Cardiac muscle cell (in vitro differentiated cells and primary cell): ENCODE results near the gene KCNIP4. TPM values are rescaled to one million over a fixed set of nuclear protein-coding genes. Genes with fewer than 3 reads are reported as not detected.

Experiments
- DNase-seq, 2 donors: peaks; one replicate each; pipeline versions ENCODE4 v3.0.0 to v3.0.0-alpha.2; 2010 to 2017; ENCODE audit warnings: low read depth in 1 of 2, low spot score in 1 of 2
- H3K27ac ChIP-seq: fragments of 200-600 bp; sonication (generic); 2 replicates; pipeline ENCODE4 v1.5.1; 2016
- H3K27me3 ChIP-seq: fragments of 200-600 bp; sonication (generic); 2 replicates; pipeline ENCODE4 v1.6.0; 2016; ENCODE audit warnings: control low read depth
- H3K36me3 ChIP-seq: fragments of 200-600 bp; sonication (generic); 2 replicates; pipeline ENCODE4 v1.5.1; 2016; ENCODE audit warnings: control low read depth
- H3K4me1 ChIP-seq: fragments of 200-600 bp; sonication (generic); 2 replicates; pipeline ENCODE4 v1.8.1; 2017; ENCODE audit warnings: low read depth, mild to moderate bottlenecking, mixed run types
- H3K4me3 ChIP-seq: fragments of 200-600 bp; sonication (generic); 2 replicates; pipeline ENCODE4 v1.5.1; 2016; ENCODE audit warnings: mild to moderate bottlenecking
- H3K9me3 ChIP-seq: fragments of 200-600 bp; sonication (generic); 2 replicates; pipeline ENCODE4 v1.5.1; 2017; ENCODE audit warnings: low read depth, mild to moderate bottlenecking, control low read depth
- polyA plus RNA-seq: library from polyadenylated mRNA; unstranded; fragments of >200 nt; fragmentation: Nextera tagmentation; extraction: Ambion mirVana; gene quantifications from 2 replicates; pipeline ENCODE4 v1.2.1, GENCODE V29; 2016
- total RNA-seq: library from RNA; depleted of rRNA; stranded (reverse); fragments of >200 nt; gene quantifications from 2 replicates; pipeline ENCODE4 v1.2.3, GENCODE V29; 2016
- TF ChIP-seq, protein P1 (sequence below): IDR thresholded peaks from 2 replicates; pipeline ENCODE4 v1.5.1; 2012; ENCODE audit warnings: low read depth, mild to moderate bottlenecking, low read length

KCNIP4 gene
- total and polyA plus RNA-seq, 2 experiments from 2014 or later: 14.5 to 15.9 TPM

DNA sequence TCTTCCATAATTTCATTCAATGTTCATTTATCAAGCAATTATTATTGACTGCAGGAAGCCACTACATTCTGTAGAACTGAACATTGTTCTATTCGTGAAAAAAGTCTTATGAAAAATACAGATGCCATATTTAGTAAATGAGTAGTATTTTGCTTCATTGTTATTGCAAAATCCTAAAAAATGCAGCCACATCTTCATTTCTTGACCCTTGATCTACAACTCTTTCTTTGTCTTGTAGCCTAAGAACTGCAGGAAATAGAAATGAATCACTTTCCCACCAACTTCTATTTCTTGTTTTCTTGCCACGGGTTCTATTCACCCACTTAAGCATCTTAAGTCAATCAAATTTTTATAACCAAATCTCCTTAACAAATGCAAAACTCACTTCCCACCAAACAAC is 63.3 kb downstream of the KCNIP4 start:
- H3K9me3 ChIP-seq: no peaks in the 10 kb centered on the region
- H3K4me3 ChIP-seq: no peak overlapping the region
- H3K4me1 ChIP-seq: no peaks in the 10 kb centered on the region
- TF ChIP-seq, protein P1, sequence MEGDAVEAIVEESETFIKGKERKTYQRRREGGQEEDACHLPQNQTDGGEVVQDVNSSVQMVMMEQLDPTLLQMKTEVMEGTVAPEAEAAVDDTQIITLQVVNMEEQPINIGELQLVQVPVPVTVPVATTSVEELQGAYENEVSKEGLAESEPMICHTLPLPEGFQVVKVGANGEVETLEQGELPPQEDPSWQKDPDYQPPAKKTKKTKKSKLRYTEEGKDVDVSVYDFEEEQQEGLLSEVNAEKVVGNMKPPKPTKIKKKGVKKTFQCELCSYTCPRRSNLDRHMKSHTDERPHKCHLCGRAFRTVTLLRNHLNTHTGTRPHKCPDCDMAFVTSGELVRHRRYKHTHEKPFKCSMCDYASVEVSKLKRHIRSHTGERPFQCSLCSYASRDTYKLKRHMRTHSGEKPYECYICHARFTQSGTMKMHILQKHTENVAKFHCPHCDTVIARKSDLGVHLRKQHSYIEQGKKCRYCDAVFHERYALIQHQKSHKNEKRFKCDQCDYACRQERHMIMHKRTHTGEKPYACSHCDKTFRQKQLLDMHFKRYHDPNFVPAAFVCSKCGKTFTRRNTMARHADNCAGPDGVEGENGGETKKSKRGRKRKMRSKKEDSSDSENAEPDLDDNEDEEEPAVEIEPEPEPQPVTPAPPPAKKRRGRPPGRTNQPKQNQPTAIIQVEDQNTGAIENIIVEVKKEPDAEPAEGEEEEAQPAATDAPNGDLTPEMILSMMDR: no peak
- H3K27me3 ChIP-seq: no peaks in the 10 kb centered on the region
- DNase-seq: peak in 1 of 2 donors; percentile 53
- no peak overlapping the region for H3K27ac ChIP-seq
- no peaks in the 10 kb centered on the region for H3K36me3 ChIP-seq

GRCh38 chr4:21884615-21885014 is 64.0 kb downstream of the KCNIP4 start:
- DNase-seq: no peak
- Histone ChIP-seq H3K4me1 (no peaks in the 10 kb centered on the region), H3K27me3 (no peaks in the 10 kb centered on the region), H3K4me3 (no peak overlapping the region), H3K27ac (no peak overlapping the region), H3K9me3 (no peaks in the 10 kb centered on the region), H3K36me3 (no peaks in the 10 kb centered on the region)
- TF ChIP-seq, protein P1: no peak

DNA sequence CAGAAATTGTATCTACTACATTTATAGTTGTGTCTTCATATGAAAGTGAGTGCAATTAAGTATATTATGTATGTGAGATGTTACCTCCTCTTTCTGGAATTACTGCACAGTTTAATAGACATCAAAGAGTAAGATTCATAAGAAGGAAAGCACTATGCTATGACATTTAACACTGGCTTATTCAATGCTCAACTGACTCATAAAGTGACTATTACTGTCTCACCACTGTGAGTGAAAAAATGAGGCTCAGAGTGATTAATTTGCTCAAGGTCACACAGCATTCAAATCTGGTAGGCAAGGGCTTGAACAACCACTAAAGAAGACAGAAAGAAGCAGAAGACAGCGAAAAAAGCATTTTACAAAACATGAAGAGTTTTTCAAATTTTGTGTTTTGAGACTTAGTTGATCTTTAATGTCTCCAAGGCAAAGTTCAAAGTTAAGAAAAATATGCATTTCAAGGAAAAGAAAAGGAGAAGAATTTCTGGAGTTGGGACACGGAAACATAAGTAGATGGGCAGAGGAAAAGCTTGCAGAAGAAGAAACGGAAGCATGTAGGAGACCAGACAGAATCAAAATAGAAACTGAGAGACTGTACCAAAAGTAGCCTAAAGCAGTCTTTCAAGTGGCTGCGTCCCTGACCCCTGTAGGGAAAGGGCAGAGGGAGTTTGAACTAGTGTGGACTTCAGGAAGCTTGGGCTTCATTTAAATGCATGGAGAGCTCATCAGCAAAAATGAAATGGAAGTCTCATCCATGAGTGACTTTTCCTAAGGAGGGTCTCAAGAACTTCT is 66.3 kb downstream of the KCNIP4 start:
- Histone ChIP-seq H3K36me3 (no peaks in the 10 kb centered on the region), H3K27me3 (no peaks in the 10 kb centered on the region), H3K9me3 (no peaks in the 10 kb centered on the region), H3K4me1 (no peaks in the 10 kb centered on the region), H3K27ac (no peak overlapping the region), H3K4me3 (no peak overlapping the region)
- TF ChIP-seq, protein P1: no peak
- no peak for DNase-seq

- H3K9me3 ChIP-seq: no peaks in the 10 kb centered on the region
These were observed 69.4 kb downstream of the KCNIP4 start for GRCh38 chr4:21879187-21879586.

DNA sequence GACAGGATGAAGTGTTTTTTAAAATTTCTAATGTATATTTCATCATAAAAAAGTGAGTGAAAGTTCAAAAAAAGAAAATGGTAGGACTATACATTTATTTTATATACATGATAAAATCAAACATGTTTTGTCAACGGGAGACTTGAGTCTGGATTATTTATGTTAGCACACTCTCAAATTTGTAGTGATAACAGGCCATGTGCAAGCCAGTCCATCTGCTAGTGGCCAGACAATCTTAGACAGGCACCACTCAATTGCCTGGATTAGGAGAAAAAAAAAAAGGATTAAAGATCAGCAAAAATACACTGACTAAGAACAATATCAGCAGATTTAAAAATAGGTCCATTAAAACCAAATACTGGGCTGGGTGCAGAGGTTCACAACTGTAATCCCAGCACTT is 71.9 kb downstream of the KCNIP4 start:
- TF ChIP-seq, protein P1: no peak
- no peak overlapping the region for H3K4me3 ChIP-seq
- no peak for DNase-seq
- peaks cover 3% of the 10 kb centered on the region for H3K4me1 ChIP-seq
- no peak overlapping the region for H3K27ac ChIP-seq
- no peaks in the 10 kb centered on the region for H3K9me3 ChIP-seq
- no peaks in the 10 kb centered on the region for H3K27me3 ChIP-seq
- no peaks in the 10 kb centered on the region for H3K36me3 ChIP-seq

More at GRCh38 chr4:21879187-21879586, 69.4 kb downstream of the KCNIP4 start:
- no peaks in the 10 kb centered on the region for H3K4me1 ChIP-seq
- DNase-seq: peak in 1 of 2 donors; percentile 32
- no peaks in the 10 kb centered on the region for H3K36me3 ChIP-seq
- TF ChIP-seq, protein P1: peak; percentile 17
- no peaks in the 10 kb centered on the region for H3K27me3 ChIP-seq
- no peak overlapping the region for H3K27ac ChIP-seq
- H3K4me3 ChIP-seq: no peak overlapping the region
